KMS-11 (cell line): ENCODE data around the gene GPR162.

ENCODE experiments used
- H2AFZ ChIP-seq: fragments of 200-600 bp; sonication (generic); 2 replicates; pipeline ENCODE4 v1.6.1; 2016; ENCODE audit warnings: antibody characterized with exemption, mixed run types, low read depth
- H3K27ac ChIP-seq: fragments of 200-600 bp; sonication (generic); 2 replicates; pipeline ENCODE4 v1.6.1; 2016; ENCODE audit warnings: mild to moderate bottlenecking, mixed run types
- H3K27me3 ChIP-seq: fragments of 200-600 bp; sonication (generic); 2 replicates; pipeline ENCODE4 v1.6.1; 2017; ENCODE audit warnings: mild to moderate bottlenecking, low read depth, mixed run types, moderate library complexity; ENCODE audit not compliant: insufficient read depth
- H3K36me3 ChIP-seq: fragments of 200-600 bp; sonication (generic); 2 replicates; pipeline ENCODE4 v1.6.1; 2017; ENCODE audit warnings: mild to moderate bottlenecking, mixed run types; ENCODE audit not compliant: insufficient read depth
- H3K4me1 ChIP-seq: fragments of 200-600 bp; sonication (generic); 2 replicates; pipeline ENCODE4 v1.6.1; 2016; ENCODE audit warnings: mild to moderate bottlenecking, low read depth, mixed run types; ENCODE audit not compliant: poor library complexity, severe bottlenecking
- H3K4me2 ChIP-seq: fragments of 200-600 bp; sonication (generic); 2 replicates; pipeline ENCODE4 v1.7.0; 2016; ENCODE audit warnings: mild to moderate bottlenecking, mixed run types
- H3K4me3 ChIP-seq: fragments of 200-600 bp; sonication (generic); IDR thresholded peaks from 2 replicates; pipeline ENCODE4 v1.6.1; 2017; ENCODE audit warnings: low read depth, low read length, mixed read lengths; ENCODE audit not compliant: insufficient read depth
- H3K79me2 ChIP-seq: fragments of 200-600 bp; sonication (generic); 2 replicates; pipeline ENCODE4 v1.6.1; 2016; ENCODE audit warnings: low read depth, mixed run types; ENCODE audit not compliant: insufficient read depth
- H3K9ac ChIP-seq: fragments of 200-600 bp; sonication (generic); 2 replicates; pipeline ENCODE4 v1.6.1; 2016; ENCODE audit warnings: mild to moderate bottlenecking, mixed run types
- H4K20me1 ChIP-seq: fragments of 200-600 bp; sonication (generic); 2 replicates; pipeline ENCODE4 v1.6.1; 2016; ENCODE audit warnings: mild to moderate bottlenecking, mixed run types; ENCODE audit not compliant: insufficient read depth
- CTCF ChIP-seq: fragments of 200-600 bp; sonication (generic); conservative IDR thresholded peaks from 2 replicates; pipeline ENCODE4 v1.6.1; 2017; ENCODE audit warnings: low read depth, mild to moderate bottlenecking, antibody characterized with exemption, low read length, moderate library complexity, mixed read lengths

The GPR162 gene

GRCh38 chr12:6813363-6813762, 8.3 kb upstream of the GPR162 start:
- Histone ChIP-seq H3K27me3 (peaks cover 4% of the 10 kb centered on the region; the same call in 1 of the 2 replicates), H3K4me2 (no peak overlapping the region), H2AFZ (no peak overlapping the region), H3K4me3 (no peak overlapping the region), H3K27ac (no peak overlapping the region), H3K36me3 (no peaks in the 10 kb centered on the region), H3K79me2 (no peaks in the 10 kb centered on the region), H4K20me1 (no peaks in the 10 kb centered on the region), H3K9ac (no peak overlapping the region), H3K4me1 (no peaks in the 10 kb centered on the region)
- TF ChIP-seq CTCF = no peak

DNA sequence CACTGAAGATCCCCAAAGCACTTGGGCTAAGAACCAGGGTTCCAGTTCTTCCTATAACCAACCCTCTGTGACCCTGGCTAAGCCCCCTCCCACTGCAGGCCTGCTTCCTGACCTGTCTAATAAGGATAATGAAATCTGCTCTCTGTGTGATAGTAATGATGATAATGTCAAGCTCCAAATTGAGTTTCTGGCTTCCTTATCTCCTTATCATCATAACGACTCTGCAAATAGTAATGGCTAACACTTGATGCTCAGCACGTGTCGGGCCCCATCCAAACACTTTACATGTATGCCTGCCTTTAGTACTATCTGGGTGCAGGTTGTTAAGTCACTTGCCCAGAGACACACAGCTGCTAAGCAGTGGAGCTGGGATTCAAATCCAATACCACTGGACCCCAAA, 5.0 kb upstream of the GPR162 start:
- Histone ChIP-seq H3K4me1 (no peaks in the 10 kb centered on the region), H3K4me3 (no peak overlapping the region), H4K20me1 (no peaks in the 10 kb centered on the region), H3K36me3 (no peaks in the 10 kb centered on the region), H3K27me3 (peaks cover 20% of the 10 kb centered on the region), H2AFZ (no peak overlapping the region), H3K79me2 (no peaks in the 10 kb centered on the region), H3K27ac (no peak overlapping the region), H3K4me2 (no peak overlapping the region), H3K9ac (no peak overlapping the region)
- no peak for TF ChIP-seq CTCF

DNA sequence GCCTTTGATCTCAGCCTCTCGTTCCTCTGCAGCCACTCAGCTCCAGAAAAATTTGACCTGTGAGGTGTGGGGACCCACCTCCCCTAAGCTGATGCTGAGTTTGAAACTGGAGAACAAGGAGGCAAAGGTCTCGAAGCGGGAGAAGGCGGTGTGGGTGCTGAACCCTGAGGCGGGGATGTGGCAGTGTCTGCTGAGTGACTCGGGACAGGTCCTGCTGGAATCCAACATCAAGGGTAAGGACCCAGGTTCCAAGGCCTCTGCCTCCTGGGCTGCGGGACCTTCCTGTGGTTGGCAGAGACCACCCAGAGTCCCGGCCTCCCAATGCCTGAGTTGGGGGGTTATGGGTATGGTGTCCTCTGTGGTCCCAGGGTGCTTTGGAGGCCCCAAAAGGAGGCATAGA, 4.5 kb upstream of the GPR162 start:
- no peak overlapping the region for H3K27ac ChIP-seq
- no peak for TF ChIP-seq CTCF
- no peak overlapping the region for H2AFZ ChIP-seq

DNA sequence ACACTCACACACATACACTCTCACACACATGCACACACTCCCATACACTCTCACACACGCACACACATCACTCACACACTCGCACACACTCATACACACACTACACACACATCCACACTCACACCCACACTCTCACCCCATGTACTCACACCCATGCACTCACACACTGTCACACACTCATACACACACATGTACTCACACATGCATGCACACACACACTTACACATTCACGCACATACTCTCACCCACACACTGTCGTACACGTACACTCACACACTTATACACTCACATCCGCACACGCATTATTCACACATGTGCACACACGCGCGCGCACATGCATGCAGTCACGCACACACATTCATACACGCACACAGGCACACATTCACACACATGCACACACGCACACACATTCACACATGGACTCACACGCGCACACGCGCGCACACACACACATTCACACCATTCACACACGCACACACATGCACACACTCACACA, 3.9 kb upstream of the GPR162 start:
- H3K79me2 ChIP-seq = no peaks in the 10 kb centered on the region
- no peaks in the 10 kb centered on the region for H3K36me3 ChIP-seq
- no peak overlapping the region for H3K9ac ChIP-seq
- H2AFZ ChIP-seq = no peak overlapping the region
- H3K27ac ChIP-seq = no peak overlapping the region
- no peaks in the 10 kb centered on the region for H3K4me1 ChIP-seq
- no peak overlapping the region for H3K4me2 ChIP-seq
- TF ChIP-seq CTCF = no peak
- no peaks in the 10 kb centered on the region for H4K20me1 ChIP-seq
- peaks cover 28% of the 10 kb centered on the region for H3K27me3 ChIP-seq
- no peak overlapping the region for H3K4me3 ChIP-seq

More for the DNA sequence above, 4.5 kb upstream of the GPR162 start:
- Histone ChIP-seq H3K27me3 (peaks cover 23% of the 10 kb centered on the region), H4K20me1 (no peaks in the 10 kb centered on the region), H3K4me2 (no peak overlapping the region), H3K79me2 (no peaks in the 10 kb centered on the region), H3K4me1 (no peaks in the 10 kb centered on the region), H3K4me3 (no peak overlapping the region), H3K9ac (no peak overlapping the region), H3K36me3 (no peaks in the 10 kb centered on the region)
